ENCODE data around the gene CD209. TPM values are rescaled to one million over a fixed set of nuclear protein-coding genes. Genes with fewer than 3 reads are reported as not detected.

Gene CD209
- total RNA-seq, 2 experiments from 2014 or later: not detected

DNA sequence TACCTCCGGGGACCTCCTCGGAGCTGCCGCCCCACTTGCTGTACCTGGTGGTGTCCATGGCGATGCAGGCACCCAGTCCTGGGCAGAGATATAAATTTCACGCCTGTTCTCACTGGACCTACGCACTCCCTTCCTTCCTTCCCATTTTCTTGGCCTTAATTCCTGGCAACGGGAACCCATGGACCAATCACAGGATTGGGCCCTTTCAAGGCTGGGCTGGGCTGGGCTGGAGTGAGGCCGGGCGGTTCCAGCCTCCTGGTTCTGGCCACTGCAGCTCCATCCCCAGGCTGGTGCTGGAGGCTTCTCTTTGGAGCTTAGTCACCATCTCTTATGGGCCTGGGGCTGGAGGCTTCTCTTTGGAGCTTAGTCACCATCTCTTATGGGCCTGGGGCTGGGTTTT is 15.3 kb downstream of the CD209 start, which contains the start of gene CLEC4G:
CLEC4G (minus strand) TSS at position 66 of the 400 bp plus-strand sequence; CDS start at position 58, 8 bp downstream.
- ChIA-PET CTCF (no interaction called here), POLR2A (no interaction called here)
- Mint-ChIP-seq H3K27me3 (ENCODE audit: low read depth) (peaks cover 52% of the 10 kb centered on the region), H3K9me3 (ENCODE audit: insufficient read depth) (no peaks in the 10 kb centered on the region), H3K4me3 (no peak within 1 kb of the TSS), H3K4me1 (ENCODE audit: low read depth) (no peaks in the 10 kb centered on the region), H3K27ac (no peak within 1 kb of the TSS), H3K36me3 (ENCODE audit: low read depth) (no peaks in the 10 kb centered on the region)
- ATAC-seq: no peak
- no peak for DNase-seq

DNA sequence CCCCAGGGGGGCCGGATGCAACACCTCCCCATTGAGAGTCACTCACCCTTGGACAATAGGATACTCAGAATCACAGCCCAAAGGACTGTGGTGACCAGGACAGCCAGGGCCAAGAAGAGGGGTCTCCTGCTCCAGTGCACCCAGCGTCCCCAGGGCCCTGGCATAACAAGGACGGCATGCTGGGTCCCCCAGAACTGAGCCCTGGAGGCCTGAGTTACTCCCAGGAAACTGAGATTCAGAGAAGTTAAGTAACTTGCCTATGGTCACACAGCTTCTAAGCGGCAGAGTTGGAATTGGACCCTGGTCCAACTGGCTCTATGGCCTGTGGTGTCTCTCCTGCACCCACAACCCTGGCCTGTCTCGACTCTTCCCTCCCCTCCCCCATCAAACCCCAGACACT is 15.7 kb downstream of the CD209 start:
- CTCF ChIA-PET: no interaction called here
- H3K27ac Mint-ChIP-seq: no peak overlapping the region
- H3K4me1 Mint-ChIP-seq (ENCODE audit: low read depth): no peaks in the 10 kb centered on the region
- POLR2A ChIA-PET: no interaction called here
- no peaks in the 10 kb centered on the region for H3K9me3 Mint-ChIP-seq (ENCODE audit: insufficient read depth)
- no peak for ATAC-seq
- H3K27me3 Mint-ChIP-seq (ENCODE audit: low read depth): peaks cover 52% of the 10 kb centered on the region
- H3K36me3 Mint-ChIP-seq (ENCODE audit: low read depth): no peaks in the 10 kb centered on the region
- H3K4me3 Mint-ChIP-seq: no peak overlapping the region
- no peak for DNase-seq

DNA sequence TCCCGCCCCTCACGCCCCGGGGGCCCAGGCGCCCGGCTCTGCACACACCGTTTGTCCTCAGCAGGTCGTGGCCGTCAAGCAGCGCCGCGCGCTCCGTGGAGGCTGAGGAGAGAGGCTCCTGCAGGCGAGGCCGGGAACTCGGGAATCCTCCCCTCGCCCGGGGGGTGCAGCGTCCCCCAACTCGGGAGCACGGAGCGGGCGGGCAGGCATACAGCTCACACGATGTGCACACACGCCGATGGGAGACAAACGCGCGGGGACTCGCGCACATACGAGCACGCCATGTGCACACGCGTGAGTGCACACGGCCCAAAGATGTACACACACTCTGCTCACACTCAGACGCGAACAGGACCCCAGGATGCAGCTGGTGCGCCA is 16.1 kb downstream of the CD209 start:
- ChIA-PET POLR2A (no interaction called here), CTCF (no interaction called here)
- Mint-ChIP-seq H3K4me1 (ENCODE audit: low read depth) (no peaks in the 10 kb centered on the region), H3K36me3 (ENCODE audit: low read depth) (no peaks in the 10 kb centered on the region), H3K4me3 (no peak overlapping the region), H3K27me3 (ENCODE audit: low read depth) (peaks cover 52% of the 10 kb centered on the region), H3K27ac (no peak overlapping the region), H3K9me3 (ENCODE audit: insufficient read depth) (no peaks in the 10 kb centered on the region)
- DNase-seq: no peak
- no peak for ATAC-seq

DNA sequence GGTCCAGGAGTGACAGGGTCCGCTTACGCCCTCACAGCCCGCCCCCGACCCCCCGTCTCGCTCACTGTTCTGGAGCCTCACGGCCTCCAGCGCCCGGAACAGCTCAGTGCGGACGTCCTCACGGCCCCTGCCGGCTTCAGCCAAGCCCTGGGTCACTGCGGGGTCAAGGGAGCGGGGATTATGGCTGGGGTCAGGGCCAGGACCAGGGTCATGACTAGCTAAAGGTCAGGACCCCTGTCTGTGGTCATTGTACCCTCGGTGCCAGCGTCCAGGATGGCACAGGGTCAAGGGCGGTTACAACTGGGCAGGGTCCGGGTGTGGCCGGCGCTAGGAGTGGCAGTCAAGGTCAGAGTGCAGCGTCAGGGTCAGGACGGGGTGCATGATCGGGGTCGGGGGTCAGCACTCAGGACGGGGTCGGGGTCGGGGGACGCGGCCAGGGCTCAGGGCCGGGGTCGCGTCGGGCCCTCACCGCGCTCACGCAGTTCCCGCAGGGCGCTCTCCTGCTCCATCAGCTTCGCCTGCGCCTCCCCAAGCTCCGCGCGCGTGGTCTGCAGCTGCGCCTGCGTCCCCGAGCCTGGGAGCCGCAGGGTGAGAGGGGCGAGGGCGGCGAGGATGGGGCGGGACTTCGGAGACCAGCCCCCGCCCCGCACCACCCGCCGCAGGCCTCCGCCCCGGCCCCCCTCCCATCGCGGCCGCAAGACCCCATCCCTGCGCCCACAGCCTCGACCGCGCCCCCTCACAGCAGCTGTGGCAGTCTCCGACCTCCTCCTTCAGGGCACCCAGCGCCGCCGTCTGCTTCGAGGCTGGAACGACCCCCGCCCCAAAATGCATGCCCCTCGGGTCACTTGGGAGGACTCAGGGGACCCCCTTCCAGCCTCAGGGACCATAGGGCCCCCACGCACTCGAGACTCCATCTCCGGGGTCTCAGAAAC is 16.8 kb downstream of the CD209 start:
- no peak overlapping the region for H3K4me3 Mint-ChIP-seq
- H3K27me3 Mint-ChIP-seq (ENCODE audit: low read depth): peaks cover 52% of the 10 kb centered on the region
- no peak for DNase-seq
- no peaks in the 10 kb centered on the region for H3K9me3 Mint-ChIP-seq (ENCODE audit: insufficient read depth)
- H3K36me3 Mint-ChIP-seq (ENCODE audit: low read depth): no peaks in the 10 kb centered on the region
- H3K27ac Mint-ChIP-seq: no peak overlapping the region
- ChIA-PET CTCF (no interaction called here), POLR2A (no interaction called here)
- H3K4me1 Mint-ChIP-seq (ENCODE audit: low read depth): no peaks in the 10 kb centered on the region
- ATAC-seq: no peak

DNA sequence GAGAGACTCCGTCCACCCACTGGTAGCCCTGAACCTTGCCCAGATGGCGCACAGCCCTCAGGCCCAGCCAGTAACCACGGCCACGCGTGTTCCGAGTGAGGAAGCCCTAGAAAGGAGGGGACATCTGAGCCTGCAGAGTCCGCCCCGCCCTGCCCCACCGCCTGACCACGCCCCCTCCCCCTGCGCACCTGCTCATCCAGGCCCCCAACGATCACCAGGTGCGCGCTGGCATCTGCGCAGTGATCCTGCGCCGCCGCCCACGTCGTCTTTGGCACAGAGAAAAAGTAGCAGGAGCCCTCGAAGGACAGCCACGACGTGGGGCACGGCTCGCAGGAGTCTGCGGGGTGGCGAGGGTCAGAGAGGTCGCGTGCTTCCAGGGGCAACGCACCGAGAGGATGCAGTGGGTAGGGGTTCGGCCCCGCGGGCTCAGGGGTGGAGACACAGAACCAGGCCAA is 17.5 kb downstream of the CD209 start:
- ATAC-seq (no peak), DNase-seq (no peak)
- Mint-ChIP-seq H3K36me3 (ENCODE audit: low read depth) (no peaks in the 10 kb centered on the region), H3K9me3 (ENCODE audit: insufficient read depth) (no peaks in the 10 kb centered on the region), H3K4me1 (ENCODE audit: low read depth) (no peaks in the 10 kb centered on the region), H3K4me3 (no peak overlapping the region), H3K27ac (no peak overlapping the region), H3K27me3 (ENCODE audit: low read depth) (peaks cover 46% of the 10 kb centered on the region)
- POLR2A ChIA-PET: no interaction called here
- CTCF ChIA-PET: no interaction called here

DNA sequence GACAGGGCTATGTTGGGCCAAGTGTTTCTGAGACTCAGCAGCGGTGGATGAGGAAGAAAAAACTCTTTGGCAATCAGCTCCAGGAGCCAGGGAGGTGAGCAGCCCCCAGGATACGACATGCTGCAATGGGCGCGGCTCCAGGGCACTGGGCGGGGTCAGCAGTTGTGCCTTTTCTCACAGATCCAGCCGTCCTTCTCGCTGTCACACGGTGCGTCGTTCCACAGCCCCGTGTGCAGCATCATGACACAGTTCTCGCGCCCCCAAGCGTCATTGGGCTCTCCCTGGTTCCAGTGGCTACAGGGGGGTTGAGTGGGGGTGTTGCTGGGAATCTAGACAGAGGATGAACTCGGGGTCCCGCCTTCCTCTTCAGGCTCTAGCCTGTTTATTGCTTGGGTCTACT is 18.1 kb downstream of the CD209 start:
- Mint-ChIP-seq H3K36me3 (ENCODE audit: low read depth) (no peaks in the 10 kb centered on the region), H3K4me1 (ENCODE audit: low read depth) (no peaks in the 10 kb centered on the region), H3K9me3 (ENCODE audit: insufficient read depth) (no peaks in the 10 kb centered on the region), H3K4me3 (no peak overlapping the region), H3K27ac (no peak overlapping the region), H3K27me3 (ENCODE audit: low read depth) (peaks cover 42% of the 10 kb centered on the region)
- POLR2A ChIA-PET: interaction anchor here (0.5 kb wide), 1 partner anchor 215 kb away, joined by 3 read pairs; no protein-coding TSS in a partner anchor
- CTCF ChIA-PET: no interaction called here
- ATAC-seq (no peak), DNase-seq (no peak)

DNA sequence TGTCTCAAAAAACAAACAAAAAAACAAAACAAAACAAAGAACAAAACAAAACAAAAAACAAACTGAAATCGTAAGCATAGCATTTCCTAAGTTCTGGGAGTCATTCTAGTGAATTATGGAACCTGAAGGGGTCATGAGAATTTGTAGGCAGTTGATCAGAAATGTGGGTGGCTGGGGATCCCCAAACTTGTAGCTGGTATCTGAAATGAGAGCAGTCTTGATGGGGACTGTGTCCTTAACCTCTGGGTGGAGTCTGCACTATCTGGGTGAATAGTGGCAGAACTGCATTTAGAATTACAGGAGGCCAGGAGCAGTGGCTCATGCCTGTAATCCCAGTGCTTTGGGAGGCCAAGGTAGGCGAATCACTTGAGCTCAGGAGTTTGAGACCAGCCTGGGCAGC is 21.5 kb downstream of the CD209 start:
- Mint-ChIP-seq H3K4me3 (no peak overlapping the region), H3K27ac (no peak overlapping the region), H3K27me3 (ENCODE audit: low read depth) (peaks cover 30% of the 10 kb centered on the region), H3K9me3 (ENCODE audit: insufficient read depth) (no peaks in the 10 kb centered on the region), H3K36me3 (ENCODE audit: low read depth) (no peaks in the 10 kb centered on the region), H3K4me1 (ENCODE audit: low read depth) (no peaks in the 10 kb centered on the region)
- ChIA-PET POLR2A (no interaction called here), CTCF (no interaction called here)
- DNase-seq (no peak), ATAC-seq (no peak)

DNA sequence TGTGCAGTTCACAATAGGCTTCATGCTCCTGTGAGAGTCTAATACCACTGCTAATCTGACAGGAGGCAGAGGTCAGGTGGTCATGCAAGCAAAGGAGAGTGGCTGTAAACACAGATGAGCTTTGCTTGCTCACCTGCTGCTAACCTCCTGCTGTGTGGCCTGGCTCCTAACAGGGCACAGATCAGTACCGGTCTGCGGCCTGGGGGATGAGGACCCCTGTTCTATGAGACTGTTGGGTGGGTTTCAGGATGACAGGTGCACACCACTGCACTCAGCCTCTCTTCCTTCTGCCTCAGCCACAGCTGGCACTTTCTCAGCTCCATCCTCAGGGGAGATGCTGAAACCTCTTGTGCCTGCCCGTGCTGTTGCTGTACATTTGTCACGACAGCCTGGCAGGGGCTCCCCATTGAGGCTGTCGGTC is 25.1 kb downstream of the CD209 start:
- CTCF ChIA-PET: no interaction called here
- H3K4me3 Mint-ChIP-seq: no peak overlapping the region
- DNase-seq: no peak
- POLR2A ChIA-PET: no interaction called here
- ATAC-seq: no peak
- no peaks in the 10 kb centered on the region for H3K36me3 Mint-ChIP-seq (ENCODE audit: low read depth)
- H3K27me3 Mint-ChIP-seq (ENCODE audit: low read depth): peaks cover 2% of the 10 kb centered on the region
- H3K9me3 Mint-ChIP-seq (ENCODE audit: insufficient read depth): no peaks in the 10 kb centered on the region
- H3K4me1 Mint-ChIP-seq (ENCODE audit: low read depth): peaks cover 5% of the 10 kb centered on the region
- no peak overlapping the region for H3K27ac Mint-ChIP-seq

DNA sequence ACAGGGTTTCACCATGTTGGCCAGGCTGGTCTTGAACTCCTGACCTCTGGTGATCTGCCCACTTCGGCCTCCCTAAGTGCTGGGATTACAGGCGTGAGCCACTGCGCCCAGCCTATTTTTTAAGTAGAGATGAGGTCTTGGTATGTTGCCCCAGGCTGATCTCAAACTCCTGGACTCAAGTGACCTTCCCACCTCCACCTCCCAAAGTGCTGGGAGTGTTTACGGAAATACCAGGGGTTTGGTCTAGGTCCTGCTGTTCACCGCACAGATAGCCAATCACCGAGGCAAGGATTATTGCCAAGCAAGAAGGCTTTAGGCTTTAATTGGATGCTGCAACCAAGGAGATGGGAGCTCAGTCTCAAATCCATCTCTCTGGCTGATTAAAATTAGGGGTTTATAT is 27.0 kb downstream of the CD209 start:
- POLR2A ChIA-PET: no interaction called here
- ATAC-seq (no peak), DNase-seq (no peak)
- peaks cover 4% of the 10 kb centered on the region for H3K9me3 Mint-ChIP-seq (ENCODE audit: insufficient read depth)
- no peaks in the 10 kb centered on the region for H3K36me3 Mint-ChIP-seq (ENCODE audit: low read depth)
- no peak overlapping the region for H3K27ac Mint-ChIP-seq
- H3K27me3 Mint-ChIP-seq (ENCODE audit: low read depth): peaks cover 2% of the 10 kb centered on the region
- H3K4me1 Mint-ChIP-seq (ENCODE audit: low read depth): peaks cover 5% of the 10 kb centered on the region
- H3K4me3 Mint-ChIP-seq: no peak overlapping the region
- CTCF ChIA-PET: no interaction called here

DNA sequence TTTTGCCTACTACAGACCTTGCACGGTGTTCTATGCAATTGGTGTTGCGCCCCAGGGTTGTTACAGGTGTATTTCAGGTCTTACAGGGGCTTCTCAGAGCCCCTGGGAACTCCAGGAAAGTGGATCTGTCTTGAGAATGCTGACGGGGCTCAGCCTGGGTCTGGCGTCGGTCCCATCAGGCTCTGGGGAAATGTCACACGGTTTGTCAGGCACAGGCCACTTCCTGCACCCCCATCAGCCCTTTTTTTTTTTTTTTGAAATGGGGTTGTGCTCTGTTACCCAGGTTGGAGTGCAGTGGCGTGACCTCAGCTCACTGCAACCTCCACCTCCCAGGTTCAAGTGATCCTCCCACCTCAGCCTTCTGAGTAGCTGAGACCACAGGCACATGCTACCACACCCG is 28.7 kb downstream of the CD209 start:
- no peak for DNase-seq
- H3K27me3 Mint-ChIP-seq (ENCODE audit: low read depth): peaks cover 2% of the 10 kb centered on the region
- no peak overlapping the region for H3K27ac Mint-ChIP-seq
- ChIA-PET POLR2A (no interaction called here), CTCF (no interaction called here)
- peak; percentile 33 for ATAC-seq
- no peak overlapping the region for H3K4me3 Mint-ChIP-seq
- H3K9me3 Mint-ChIP-seq (ENCODE audit: insufficient read depth): peaks cover 4% of the 10 kb centered on the region
- H3K4me1 Mint-ChIP-seq (ENCODE audit: low read depth): peaks cover 7% of the 10 kb centered on the region
- H3K36me3 Mint-ChIP-seq (ENCODE audit: low read depth): no peaks in the 10 kb centered on the region

DNA sequence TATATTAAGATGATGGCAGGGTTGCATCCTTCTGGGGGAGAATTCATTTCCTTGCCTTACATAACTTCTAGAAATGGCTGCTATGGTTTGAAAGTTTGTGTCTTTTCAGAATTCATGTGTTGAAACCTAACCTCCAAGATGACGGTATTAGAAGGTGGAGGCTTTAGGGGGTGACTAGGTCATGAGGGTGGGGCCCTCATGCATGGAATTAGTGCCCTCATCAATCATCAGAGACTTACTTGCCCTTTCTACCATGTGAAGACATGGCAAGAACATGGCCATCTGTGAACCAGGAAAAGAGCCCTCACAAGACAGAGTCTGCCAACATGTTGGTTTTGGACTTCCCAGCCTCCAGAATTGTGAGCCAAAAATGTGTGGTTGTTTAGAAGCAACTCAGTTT is 30.6 kb downstream of the CD209 start:
- Mint-ChIP-seq H3K27ac (no peak overlapping the region), H3K4me1 (ENCODE audit: low read depth) (peaks cover 7% of the 10 kb centered on the region), H3K4me3 (no peak overlapping the region), H3K27me3 (ENCODE audit: low read depth) (no peaks in the 10 kb centered on the region), H3K9me3 (ENCODE audit: insufficient read depth) (peaks cover 4% of the 10 kb centered on the region), H3K36me3 (ENCODE audit: low read depth) (no peaks in the 10 kb centered on the region)
- ChIA-PET CTCF (interaction anchor here (2.1 kb wide), 1 partner anchor 36 kb away, joined by 5 read pairs; the partner anchor contains the start of gene TRAPPC5), POLR2A (no interaction called here)
- no peak for DNase-seq
- ATAC-seq: no peak

DNA sequence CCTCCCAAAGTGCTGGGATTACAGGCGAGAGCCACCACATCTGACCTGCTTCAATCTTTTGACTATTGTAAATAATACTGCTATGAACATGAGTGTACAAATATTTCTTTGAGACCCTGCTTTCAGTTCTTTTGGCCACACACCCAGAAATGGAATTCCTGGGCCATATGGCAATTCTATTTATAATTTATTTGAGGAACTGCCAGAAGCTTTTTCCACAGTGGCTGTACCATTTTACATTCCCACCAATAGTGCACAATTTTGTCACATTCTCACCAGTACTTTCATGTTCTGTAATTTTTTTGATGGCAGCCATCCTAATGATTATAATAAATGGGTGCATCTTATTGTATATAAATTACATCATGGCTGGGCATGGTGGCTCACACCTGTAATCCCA is 31.7 kb downstream of the CD209 start:
- H3K9me3 Mint-ChIP-seq (ENCODE audit: insufficient read depth): peaks cover 4% of the 10 kb centered on the region
- no peaks in the 10 kb centered on the region for H3K36me3 Mint-ChIP-seq (ENCODE audit: low read depth)
- H3K4me1 Mint-ChIP-seq (ENCODE audit: low read depth): peaks cover 7% of the 10 kb centered on the region
- POLR2A ChIA-PET: interaction anchor here (0.7 kb wide), 1 partner anchor 89 kb away, joined by 3 read pairs; no protein-coding TSS in a partner anchor
- no peaks in the 10 kb centered on the region for H3K27me3 Mint-ChIP-seq (ENCODE audit: low read depth)
- DNase-seq (no peak), ATAC-seq (no peak)
- H3K4me3 Mint-ChIP-seq: no peak overlapping the region
- CTCF ChIA-PET: interaction anchor here (2.1 kb wide), 1 partner anchor 35 kb away, joined by 5 read pairs; the partner anchor contains the start of gene TRAPPC5
- H3K27ac Mint-ChIP-seq: no peak overlapping the region

All from activated CD8-positive, alpha-beta T cell treated with anti-CD3 and anti-CD28 coated beads, Interleukin-2, amount 10 ng/mL, durations not matched to agents 7 days and 5 days (primary cell).